HG03139 (cell line): ENCODE data around the gene YPEL5.

Source experiments
- ATAC-seq: cut with Tn5 transposase; IDR thresholded peaks from one replicate; pipeline ENCODE4 v1.9.1; 2021; ENCODE audit not compliant: unreplicated experiment

The YPEL5 gene

DNA sequence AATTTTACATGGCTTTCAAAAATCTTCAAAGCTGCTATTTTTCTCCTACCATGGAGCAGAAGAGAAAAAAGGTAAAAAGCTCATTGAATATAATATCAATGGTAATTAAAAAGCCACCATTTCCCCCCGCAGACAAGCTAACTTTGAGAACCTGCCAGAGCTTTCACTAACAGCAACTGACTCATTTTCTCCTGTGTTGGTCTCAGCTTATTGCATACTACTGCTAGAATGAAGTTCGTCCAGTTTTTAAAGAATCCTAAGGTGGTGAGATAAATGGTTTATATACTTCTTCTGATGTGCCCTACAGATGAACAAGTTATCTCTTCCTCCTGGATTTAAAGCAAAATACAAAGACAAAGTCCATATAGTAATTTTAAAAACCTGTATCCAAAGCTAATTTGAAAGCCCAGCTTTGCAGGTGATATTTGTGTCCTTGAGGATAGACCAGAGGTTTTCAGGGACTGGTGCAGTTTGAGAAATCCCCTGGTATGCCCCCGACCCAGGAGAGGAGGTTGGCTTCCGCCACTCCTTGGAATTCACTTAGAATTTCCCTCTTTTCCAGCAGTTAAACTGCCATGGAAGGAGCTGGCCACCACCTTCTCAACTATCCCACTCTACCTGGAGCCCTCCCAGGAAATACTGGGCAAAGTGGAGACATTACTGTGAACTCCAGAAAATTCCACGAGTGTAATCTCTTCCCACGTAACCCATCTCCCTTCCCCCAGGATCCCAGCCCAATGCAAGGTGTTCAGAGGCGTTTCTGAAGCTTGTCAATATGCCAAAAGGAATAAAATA is 17.5 kb downstream of the YPEL5 start:
- no peak for ATAC-seq

GRCh38 chr2:30165050-30165520 is 18.3 kb downstream of the YPEL5 start:
- ATAC-seq = peak; percentile 89

DNA sequence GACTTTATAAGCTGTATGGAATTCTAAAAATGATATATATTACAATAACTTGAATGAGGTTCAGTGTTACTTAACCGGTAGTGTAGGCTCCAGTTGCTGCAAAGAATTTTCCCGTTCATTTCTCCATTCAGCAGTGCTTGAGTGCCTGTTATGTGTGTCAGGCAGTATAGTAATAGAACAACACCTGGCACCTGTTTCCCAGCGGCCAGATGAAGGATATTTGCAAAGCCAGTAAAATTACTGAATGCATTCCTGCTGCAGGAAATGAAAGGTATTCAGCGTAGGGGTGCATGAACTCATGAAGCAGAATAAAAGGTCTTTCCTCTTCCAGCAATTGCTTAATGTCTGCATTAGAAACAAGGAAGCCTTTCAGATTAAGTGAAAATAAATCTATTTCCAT is 18.8 kb downstream of the YPEL5 start:
- no peak for ATAC-seq

DNA sequence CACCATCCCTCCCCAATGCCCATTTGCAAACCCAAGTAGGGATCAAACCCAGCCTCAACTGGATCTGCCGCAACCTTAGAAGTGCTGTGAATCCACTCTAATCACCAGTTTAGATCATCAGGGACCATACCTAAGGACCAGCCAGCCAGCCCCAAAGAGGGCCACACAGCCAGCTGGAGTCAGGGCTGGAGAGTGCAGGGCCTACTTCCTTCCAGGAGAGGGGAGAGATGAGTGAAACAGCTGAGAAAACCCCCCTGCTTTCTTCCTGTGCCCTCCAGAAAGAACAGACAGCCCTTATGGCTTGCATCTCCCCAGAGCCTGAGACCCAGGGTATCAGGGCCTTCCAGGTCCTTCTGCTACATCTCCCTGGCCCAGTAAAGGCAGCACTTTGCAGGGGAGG is 25.8 kb downstream of the YPEL5 start:
- ATAC-seq = no peak

DNA sequence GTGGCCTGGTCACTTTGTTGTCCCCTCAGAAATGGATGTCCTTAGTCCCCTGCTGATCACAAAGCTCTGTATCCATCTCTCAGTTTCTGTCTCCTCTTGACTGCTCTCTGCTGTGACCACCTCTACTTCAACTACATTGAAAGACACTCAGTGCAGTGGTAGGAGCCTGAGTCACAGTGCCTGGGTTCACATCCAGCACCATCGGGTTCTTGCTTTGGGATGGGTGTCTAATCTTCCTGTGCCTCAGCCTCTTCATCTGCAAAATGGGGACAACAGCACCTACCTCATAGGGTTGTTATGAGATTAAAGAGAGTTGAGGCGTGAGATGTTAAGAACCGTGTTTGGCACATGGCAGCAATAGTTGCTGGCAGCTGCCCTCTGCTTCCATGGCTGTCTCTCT is 30.6 kb downstream of the YPEL5 start:
- no peak for ATAC-seq

DNA sequence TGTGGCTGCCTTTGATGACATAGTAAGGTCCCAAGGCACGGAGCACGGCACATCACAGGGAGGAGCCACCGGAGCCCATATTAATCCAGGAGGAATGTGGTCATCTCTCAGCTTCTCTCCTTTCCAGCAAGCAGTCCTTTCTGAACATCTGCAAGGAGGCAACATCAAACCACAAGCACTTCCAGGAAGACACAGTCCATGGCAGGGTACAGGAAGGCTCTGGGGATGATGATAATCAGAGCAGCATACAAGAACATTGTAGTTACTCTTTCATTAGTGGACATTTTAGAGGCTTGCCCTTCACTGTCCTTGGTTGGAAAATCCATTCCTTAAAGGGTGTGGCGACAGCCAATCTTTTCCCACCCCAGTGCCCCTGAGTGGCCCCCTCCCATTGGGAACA is 31.1 kb downstream of the YPEL5 start:
- no peak for ATAC-seq

- no peak for ATAC-seq
Observed at GRCh38 chr2:30178618-30179434, 32.0 kb downstream of the YPEL5 start.

DNA sequence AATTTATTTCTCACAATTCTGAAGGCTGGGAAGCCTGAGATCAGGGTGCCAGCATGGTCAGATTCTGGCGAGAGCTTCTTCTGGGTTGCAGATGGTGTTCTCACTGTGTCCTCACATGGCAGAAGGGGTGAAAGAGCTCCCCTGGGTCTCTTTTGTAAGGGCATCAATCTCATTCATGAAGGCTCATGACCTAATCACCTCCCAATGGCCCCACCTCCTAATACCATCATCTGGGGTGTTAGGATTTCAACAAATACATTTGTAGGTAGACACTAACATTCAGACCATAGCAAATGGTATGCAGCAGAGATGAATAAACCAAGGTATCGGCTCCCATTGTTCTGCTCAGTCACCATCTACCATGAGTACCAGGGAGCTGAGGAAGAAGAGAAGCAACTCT is 32.7 kb downstream of the YPEL5 start:
- no peak for ATAC-seq

DNA sequence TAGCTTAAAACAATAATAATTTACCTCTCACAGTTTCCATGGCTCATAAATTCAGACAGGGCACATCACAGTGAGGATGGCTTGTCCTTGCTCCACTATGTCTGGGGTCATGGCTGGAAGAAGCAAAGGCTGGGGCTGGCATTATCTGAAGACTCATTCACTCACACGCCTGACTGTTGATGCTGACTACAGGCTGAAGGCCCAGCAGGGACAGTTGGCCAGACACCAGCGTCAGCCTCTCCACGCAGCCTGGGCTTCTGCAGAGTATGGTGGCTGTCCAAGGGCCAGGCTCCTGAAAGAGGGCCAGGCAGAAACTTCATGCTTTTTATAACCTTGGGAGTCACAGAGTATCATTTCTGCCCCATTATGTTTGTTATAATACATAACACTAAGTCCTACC is 33.4 kb downstream of the YPEL5 start:
- ATAC-seq = no peak

- ATAC-seq = no peak
Observed at GRCh38 chr2:30181176-30181575, 34.4 kb downstream of the YPEL5 start.

DNA sequence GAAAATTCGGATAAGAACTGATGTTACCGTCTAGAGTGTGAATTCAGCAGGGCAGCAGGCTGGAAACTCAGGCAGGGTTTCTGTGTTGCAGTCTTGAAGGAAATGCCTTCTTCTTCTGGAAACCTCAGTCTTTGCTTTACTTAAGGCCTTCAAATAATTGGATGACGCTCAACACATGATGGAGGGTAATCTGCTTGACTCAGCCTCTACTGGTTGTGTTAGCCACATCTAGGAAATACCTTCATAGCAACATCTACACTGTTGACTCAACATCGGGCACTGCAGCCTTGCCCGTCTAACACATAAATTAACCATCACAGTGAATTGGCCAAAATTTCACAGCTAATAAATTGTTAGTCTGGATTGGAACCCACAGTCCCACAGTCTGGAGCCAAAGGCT is 37.2 kb downstream of the YPEL5 start:
- no peak for ATAC-seq

DNA sequence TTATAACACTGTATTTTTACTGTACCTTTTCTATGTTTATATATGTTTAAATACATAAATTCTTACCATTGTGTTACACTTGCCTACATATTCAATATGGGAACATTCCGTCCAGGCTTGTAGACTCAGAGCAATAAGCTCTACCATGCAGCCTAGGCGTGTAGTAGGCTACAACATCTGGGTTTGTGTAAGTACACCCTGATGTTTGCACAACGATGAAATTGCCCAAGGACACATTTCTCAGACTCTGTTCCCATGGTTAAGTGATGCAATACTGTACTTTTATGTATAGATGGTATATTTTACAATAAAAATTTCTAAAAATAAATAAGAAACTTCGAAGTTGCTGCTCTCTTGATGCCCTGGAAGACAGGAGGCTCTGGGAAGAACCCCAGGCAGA is 38.4 kb downstream of the YPEL5 start:
- no peak for ATAC-seq

DNA sequence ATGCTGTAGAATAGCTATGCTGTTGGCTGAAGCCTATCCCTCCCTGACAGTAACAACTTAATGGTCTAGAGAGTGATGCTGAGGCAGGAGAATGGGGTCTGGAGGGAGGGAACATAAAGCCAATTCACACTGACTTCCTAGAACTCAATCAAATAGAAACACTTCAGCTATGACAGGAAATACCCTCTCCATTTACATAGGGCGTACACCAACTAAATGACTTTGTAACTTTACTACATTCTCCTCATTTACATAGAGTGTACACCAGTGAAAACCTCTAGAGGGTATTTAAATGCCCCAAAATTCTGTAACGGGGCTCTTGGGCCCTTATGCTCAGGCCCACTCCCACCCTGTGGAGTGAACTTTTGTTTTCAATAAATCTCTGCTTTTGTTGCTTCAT is 41.5 kb downstream of the YPEL5 start:
- no peak for ATAC-seq

GRCh38 chr2:30190637-30191036 is 43.8 kb downstream of the YPEL5 start:
- ATAC-seq = no peak

- no peak for ATAC-seq
Observed at GRCh38 chr2:30191107-30191506, 44.3 kb downstream of the YPEL5 start.

DNA sequence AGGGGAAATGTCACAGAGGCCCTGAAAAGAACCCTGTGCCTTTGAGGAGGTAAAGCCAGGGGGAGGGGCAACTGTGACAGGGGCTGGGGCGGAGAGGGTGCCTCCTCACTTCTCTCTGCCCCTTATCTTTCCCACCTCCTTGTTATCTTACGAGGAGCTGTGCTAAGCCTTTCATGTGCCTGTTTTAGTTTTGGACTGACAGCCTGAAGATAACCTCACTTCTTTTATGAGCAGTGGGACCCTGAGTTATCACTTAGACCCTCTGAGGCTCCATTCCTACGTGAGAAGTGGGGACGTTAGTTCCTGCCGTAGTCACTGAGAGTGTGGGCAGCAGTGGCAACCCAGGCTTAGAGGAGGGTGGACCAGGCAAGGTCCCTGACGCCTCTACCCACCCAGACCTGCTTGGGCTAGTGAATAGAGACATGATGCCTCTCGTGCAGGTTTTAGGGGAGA is 45.0 kb downstream of the YPEL5 start:
- ATAC-seq = no peak

DNA sequence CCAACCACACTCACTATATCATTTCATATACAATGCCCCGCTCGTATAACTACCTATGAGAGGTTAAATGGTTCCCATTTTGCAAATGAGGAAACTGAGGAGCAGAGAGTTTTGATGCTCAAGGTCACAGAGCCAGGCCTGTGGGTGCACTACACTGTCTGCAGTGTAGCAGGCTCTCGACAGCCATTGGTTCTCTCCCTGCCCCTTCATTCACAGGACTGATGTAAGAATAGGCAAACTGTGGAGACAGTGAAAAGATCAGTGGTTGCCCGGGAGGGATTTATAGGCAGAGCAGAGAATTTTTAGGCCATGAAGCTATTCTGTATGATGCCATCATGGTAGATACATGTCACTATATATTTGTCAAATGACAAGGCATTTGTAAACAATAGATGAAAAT is 45.5 kb downstream of the YPEL5 start:
- ATAC-seq = no peak

DNA sequence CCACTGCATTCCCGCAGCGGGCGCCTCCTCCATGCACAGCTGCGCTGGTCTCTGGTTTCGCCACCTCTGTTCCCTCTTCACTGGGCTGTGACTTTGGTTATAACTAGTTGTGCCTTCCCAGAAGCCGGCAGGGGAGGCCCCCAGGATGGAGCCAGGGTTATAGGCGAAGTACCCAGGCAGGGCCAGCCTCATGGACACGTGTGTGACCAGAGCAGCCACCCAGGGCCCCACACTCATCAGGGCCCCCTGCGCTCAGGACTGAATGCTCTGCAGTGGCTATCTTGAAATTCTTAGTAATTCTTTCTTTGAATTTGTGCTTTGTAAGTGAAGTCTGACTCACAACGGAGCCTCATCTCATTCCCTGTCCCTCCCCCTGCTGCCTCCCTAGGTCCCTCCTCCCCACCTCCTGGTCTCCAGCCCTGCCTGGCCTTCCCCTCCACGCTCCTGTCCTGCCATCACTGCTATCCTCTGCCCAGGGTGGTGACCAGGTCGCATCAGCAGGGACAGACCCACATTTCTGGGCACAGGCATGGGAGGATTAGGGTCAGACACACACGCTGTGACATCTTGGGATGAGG is 46.4 kb downstream of the YPEL5 start:
- ATAC-seq = no peak

DNA sequence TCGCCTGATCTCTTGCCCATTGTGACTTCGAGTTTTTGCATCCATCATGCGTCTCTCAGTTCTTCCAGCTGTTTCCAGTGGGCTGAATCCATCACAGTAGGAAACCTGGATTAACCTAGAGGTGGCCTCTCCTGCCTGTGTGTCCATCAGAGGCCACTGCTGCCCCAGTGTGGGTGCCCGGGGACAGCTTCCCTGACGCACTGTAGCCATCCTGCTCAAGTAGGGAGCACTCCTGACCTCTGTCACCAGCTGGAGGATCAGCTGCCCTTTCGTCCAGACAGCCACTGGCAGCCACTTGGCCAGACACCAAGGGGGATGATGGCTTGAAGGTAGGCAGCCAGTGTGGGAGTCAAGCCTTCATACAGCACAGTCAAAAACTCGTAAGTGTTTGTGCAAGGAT is 47.6 kb downstream of the YPEL5 start:
- ATAC-seq = no peak

- ATAC-seq = no peak
Observed at GRCh38 chr2:30195016-30195415, 48.2 kb downstream of the YPEL5 start.

- ATAC-seq = no peak
Observed at GRCh38 chr2:30197570-30198192, 50.9 kb downstream of the YPEL5 start.
